GM19025 (cell line): ENCODE measurements around the gene RDH16.
"Not testable (repeated sequence)": the region's sequence is repeated elsewhere in the genome, so short reads cannot be mapped to it uniquely, and the experiment has no call there.

Experiments used
- ATAC-seq: cut with Tn5 transposase; IDR thresholded peaks from one replicate; pipeline ENCODE4 v1.9.1; 2021; ENCODE audit warnings: mild to moderate bottlenecking, low read depth, moderate library complexity; ENCODE audit not compliant: unreplicated experiment

RDH16 gene

GRCh38 chr12:56955631-56956256 lies 1.7 kb downstream of the RDH16 start:
- no peak for ATAC-seq

GRCh38 chr12:56954958-56955355 lies 2.5 kb downstream of the RDH16 start:
- ATAC-seq, result no peak

GRCh38 chr12:56954057-56954957 lies 3.1 kb downstream of the RDH16 start:
- ATAC-seq, result no peak

- ATAC-seq, result no peak
These were observed 4.1 kb downstream of the RDH16 start for GRCh38 chr12:56953314-56953713.

- ATAC-seq, result no peak
These were observed 5.6 kb downstream of the RDH16 start for GRCh38 chr12:56951582-56952339.

- no peak for ATAC-seq
These were observed 8.5 kb downstream of the RDH16 start for GRCh38 chr12:56948881-56949280.

- ATAC-seq, result no peak
These were observed 9.0 kb downstream of the RDH16 start for GRCh38 chr12:56948457-56948777.

GRCh38 chr12:56947633-56948456 lies 9.6 kb downstream of the RDH16 start:
- no peak for ATAC-seq

GRCh38 chr12:56943878-56944277 lies 13.5 kb downstream of the RDH16 start:
- ATAC-seq, result no peak

GRCh38 chr12:56943374-56943773 lies 14.0 kb downstream of the RDH16 start:
- ATAC-seq, result not testable (repeated sequence)

GRCh38 chr12:56941299-56942017 lies 15.9 kb downstream of the RDH16 start:
- ATAC-seq, result peak; percentile 44

GRCh38 chr12:56940942-56941298 lies 16.5 kb downstream of the RDH16 start:
- ATAC-seq, result not testable (repeated sequence)

GRCh38 chr12:56935752-56936151 lies 21.7 kb downstream of the RDH16 start:
- no peak for ATAC-seq

- ATAC-seq, result no peak
These were observed 22.3 kb downstream of the RDH16 start for GRCh38 chr12:56935157-56935556.

- no peak for ATAC-seq
These were observed 23.4 kb downstream of the RDH16 start, which contains the start of gene SDR9C7 for GRCh38 chr12:56933826-56934625. TSS of gene SDR9C7 (minus strand) at chr12:56934408. CDS start at chr12:56934261, 147 bp downstream.

GRCh38 chr12:56932867-56933266 lies 24.5 kb downstream of the RDH16 start:
- ATAC-seq, result no peak

GRCh38 chr12:56932146-56932545 lies 25.3 kb downstream of the RDH16 start:
- ATAC-seq, result no peak

- no peak for ATAC-seq
These were observed 25.9 kb downstream of the RDH16 start for GRCh38 chr12:56931474-56931978.

GRCh38 chr12:56930241-56930640 lies 27.2 kb downstream of the RDH16 start:
- ATAC-seq, result no peak
